HG03135 (cell line): ENCODE data around the gene SSX4B.
"Not testable (repeated sequence)": the region's sequence is repeated elsewhere in the genome, so short reads cannot be mapped to it uniquely, and the experiment has no call there.

Source experiments
- ATAC-seq: cut with Tn5 transposase; IDR thresholded peaks from one replicate; pipeline ENCODE4 v1.9.1; 2021; ENCODE audit warnings: mild to moderate bottlenecking, moderate library complexity; ENCODE audit not compliant: unreplicated experiment

SSX4B gene

GRCh38 chrX:48411860-48412259 lies at the start of gene SSX4B:
SSX4B (minus strand) TSS chrX:48411960; CDS start chrX:48411372, 588 bp downstream.
- not testable (repeated sequence) for ATAC-seq

- no peak for ATAC-seq
Measured at GRCh38 chrX:48460606-48461005, 48.8 kb upstream of the SSX4B start.

- no peak for ATAC-seq
Measured at GRCh38 chrX:48460031-48460430, 48.3 kb upstream of the SSX4B start.

- no peak for ATAC-seq
Measured at GRCh38 chrX:48459483-48459882, 47.7 kb upstream of the SSX4B start.

GRCh38 chrX:48458711-48459110 lies 47.0 kb upstream of the SSX4B start:
- no peak for ATAC-seq

- no peak for ATAC-seq
Measured at GRCh38 chrX:48456628-48457331, 45.0 kb upstream of the SSX4B start.

GRCh38 chrX:48451708-48452107 lies 39.9 kb upstream of the SSX4B start:
- ATAC-seq = no peak

GRCh38 chrX:48450076-48450475 lies 38.3 kb upstream of the SSX4B start:
- no peak for ATAC-seq

GRCh38 chrX:48447201-48447600 lies 35.4 kb upstream of the SSX4B start:
- not testable (repeated sequence) for ATAC-seq

- not testable (repeated sequence) for ATAC-seq
Measured at GRCh38 chrX:48433713-48434112, 22.0 kb upstream of the SSX4B start.

- ATAC-seq = not testable (repeated sequence)
Measured at GRCh38 chrX:48430166-48430565, 18.4 kb upstream of the SSX4B start.

GRCh38 chrX:48429606-48430005 lies 17.8 kb upstream of the SSX4B start:
- not testable (repeated sequence) for ATAC-seq

GRCh38 chrX:48427027-48427716 lies 15.4 kb upstream of the SSX4B start:
- ATAC-seq = not testable (repeated sequence)

- not testable (repeated sequence) for ATAC-seq
Measured at GRCh38 chrX:48397825-48398224, 13.9 kb downstream of the SSX4B start.

- ATAC-seq = not testable (repeated sequence)
Measured at GRCh38 chrX:48396931-48397330, 14.8 kb downstream of the SSX4B start.

- ATAC-seq = not testable (repeated sequence)
Measured at GRCh38 chrX:48383239-48383638, 28.5 kb downstream of the SSX4B start, which contains the start of gene SSX4. SSX4 (plus strand) TSS chrX:48383539; CDS start chrX:48384054, 515 bp downstream.

- not testable (repeated sequence) for ATAC-seq
Measured at GRCh38 chrX:48370408-48370807, 41.4 kb downstream of the SSX4B start.

GRCh38 chrX:48367717-48368408 lies 43.9 kb downstream of the SSX4B start:
- not testable (repeated sequence) for ATAC-seq

GRCh38 chrX:48359281-48359680 lies 52.5 kb downstream of the SSX4B start:
- not testable (repeated sequence) for ATAC-seq

- no peak for ATAC-seq
Measured at GRCh38 chrX:48357681-48358080, 54.1 kb downstream of the SSX4B start.

GRCh38 chrX:48356315-48357094 lies 55.3 kb downstream of the SSX4B start, which contains the start of gene SSX3:
SSX3 (minus strand) TSS chrX:48356703; CDS start chrX:48355249, 1,454 bp downstream.
- not testable (repeated sequence) for ATAC-seq
